HG03469 (cell line): ENCODE results near the gene TEX13A.

Experiments used
- ATAC-seq: cut with Tn5 transposase; IDR thresholded peaks from one replicate; pipeline ENCODE4 v1.9.1; 2021; ENCODE audit warnings: mild to moderate bottlenecking, moderate library complexity, moderate number of reproducible peaks; ENCODE audit not compliant: unreplicated experiment

The TEX13A gene

GRCh38 chrX:105179644-105180043 lies 40.9 kb downstream of the TEX13A start:
- ATAC-seq = no peak

- ATAC-seq = no peak
These were observed 47.4 kb downstream of the TEX13A start for GRCh38 chrX:105173071-105173470.
